Fibroblast of skin of back (primary cell): ENCODE measurements around the gene THOP1.

Experiments used
- DNase-seq: peaks from one replicate; pipeline ENCODE4 v3.0.0-alpha.2; 2013

Gene THOP1

GRCh38 chr19:2804156-2805004 is 19.1 kb downstream of the THOP1 start:
- DNase-seq, result no peak

GRCh38 chr19:2805261-2805900 is 20.1 kb downstream of the THOP1 start:
- DNase-seq, result no peak

GRCh38 chr19:2805991-2806649 is 20.8 kb downstream of the THOP1 start:
- DNase-seq, result no peak

GRCh38 chr19:2806736-2807378 is 21.6 kb downstream of the THOP1 start:
- DNase-seq, result no peak

- DNase-seq, result no peak
These were observed 22.3 kb downstream of the THOP1 start for GRCh38 chr19:2807379-2808128.

GRCh38 chr19:2808129-2808941 is 23.0 kb downstream of the THOP1 start:
- no peak for DNase-seq

- no peak for DNase-seq
These were observed 24.3 kb downstream of the THOP1 start for GRCh38 chr19:2809387-2810140.

GRCh38 chr19:2810141-2811091 is 25.1 kb downstream of the THOP1 start:
- DNase-seq, result no peak

- DNase-seq, result no peak
These were observed 26.0 kb downstream of the THOP1 start for GRCh38 chr19:2811221-2811722.

GRCh38 chr19:2811735-2812413 is 26.6 kb downstream of the THOP1 start:
- DNase-seq, result no peak

GRCh38 chr19:2812414-2813234 is 27.3 kb downstream of the THOP1 start:
- no peak for DNase-seq

GRCh38 chr19:2813235-2814160 is 28.2 kb downstream of the THOP1 start:
- no peak for DNase-seq

GRCh38 chr19:2814426-2814825 is 29.1 kb downstream of the THOP1 start:
- DNase-seq, result no peak

- no peak for DNase-seq
These were observed 29.9 kb downstream of the THOP1 start for GRCh38 chr19:2815191-2815614.

- no peak for DNase-seq
These were observed 30.6 kb downstream of the THOP1 start for GRCh38 chr19:2815923-2816322.

- DNase-seq, result no peak
These were observed 31.3 kb downstream of the THOP1 start for GRCh38 chr19:2816641-2817040.
